Measurements from ENCODE around the gene PLCB1. TPM values are rescaled to one million over a fixed set of nuclear protein-coding genes. Genes with fewer than 3 reads are reported as not detected.

PLCB1 gene
- total and polyA plus RNA-seq, 2 of the 4 experiments (the other 2 are of a cell fraction) = 5.6 to 16.1 TPM

DNA sequence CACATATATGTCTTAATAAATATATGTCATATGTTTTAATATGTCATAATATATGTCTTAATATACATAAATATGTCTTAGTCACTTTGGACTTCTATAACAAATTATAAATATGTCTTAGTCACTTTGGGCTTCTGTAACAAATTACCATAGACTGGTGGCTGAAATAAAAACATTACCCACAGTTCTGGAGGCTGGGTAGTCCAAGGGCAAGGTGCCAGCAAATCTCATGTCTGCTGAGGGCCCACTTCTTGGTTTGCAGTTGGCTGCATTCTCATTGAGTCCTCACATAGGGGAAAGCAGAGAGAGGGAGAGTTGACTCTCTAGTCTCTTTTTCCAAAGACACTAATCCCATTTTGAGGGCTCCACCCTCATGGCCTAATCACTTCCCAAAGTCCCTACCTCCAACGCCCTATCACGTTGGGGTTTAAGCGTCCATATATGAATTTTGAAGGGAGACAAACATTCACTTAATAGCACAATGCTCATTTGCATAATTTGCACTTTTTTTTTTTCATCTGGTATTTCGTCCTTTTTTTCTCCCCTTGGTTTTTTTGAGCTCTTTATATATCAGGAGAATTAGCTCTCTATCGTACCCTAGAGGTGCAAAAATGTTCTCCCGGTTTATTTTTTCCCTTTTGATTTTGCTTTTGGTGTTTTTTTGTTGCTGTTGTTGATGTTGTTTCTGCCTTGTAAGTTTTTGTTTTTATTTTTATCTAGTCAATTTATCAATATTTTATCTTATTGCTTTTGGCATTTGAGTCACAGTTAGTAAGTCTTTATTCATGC, 266.4 kb downstream of the PLCB1 start:
- Histone ChIP-seq H2AK5ac (ENCODE audit: low read depth, low read length) (no peak overlapping the region), H3K4me3 (ENCODE audit: insufficient read depth, low read depth, low read length) (no peak overlapping the region), H3K4me2 (ENCODE audit: low read depth, low read length) (no peak overlapping the region), H2BK120ac (ENCODE audit: low read depth, low read length) (no peak overlapping the region), H3K79me1 (ENCODE audit: low read depth in 1 of 2, low read length in 2 of 2) (peaks cover 2 to 5% of the 10 kb centered on the region in 2 experiments; a peak in 3 of 4 replicates), H2AK9ac (replicated peaks; ENCODE audit: low read depth, low read length, poor library complexity) (no peak overlapping the region), H3K14ac (replicated peaks; ENCODE audit: low read depth, low read length) (no peak overlapping the region), H2BK5ac (ENCODE audit: low read depth, low read length, poor library complexity, severe bottlenecking) (no peak overlapping the region), H4K20me1 (ENCODE audit: insufficient read depth, low read length) (no peaks in the 10 kb centered on the region; the same call in 1 of the 2 replicates), H3K56ac (ENCODE audit: extremely low read depth, insufficient read depth, low read length) (no peak overlapping the region), H3K9me3 (ENCODE audit: control insufficient read depth, insufficient read depth, low read length) (no peaks in the 10 kb centered on the region), H4K5ac (ENCODE audit: low read depth, low read length) (no peak overlapping the region), H2BK15ac (ENCODE audit: low read depth, low read length) (no peak overlapping the region), H3K36me3 (ENCODE audit: control insufficient read depth, insufficient read depth, low read length) (no peaks in the 10 kb centered on the region), H3K9ac (ENCODE audit: low read depth, low read length) (no peak overlapping the region), H3K4me1 (ENCODE audit: control insufficient read depth, insufficient read depth, low read length) (peaks cover 3% of the 10 kb centered on the region; the same call in 1 of the 2 replicates), H2AFZ (replicated peaks; ENCODE audit: low read length, poor library complexity) (no peak overlapping the region), H3K23ac (ENCODE audit: low read depth, low read length) (no peak overlapping the region), H3K27me3 (ENCODE audit: control insufficient read depth, insufficient read depth, low read length) (no peaks in the 10 kb centered on the region), H4K91ac (ENCODE audit: insufficient read depth, low read depth, low read length) (no peak overlapping the region), H2BK20ac (ENCODE audit: low read depth, low read length) (no peak overlapping the region), H3K27ac (ENCODE audit: insufficient read depth, low read length) (no peak overlapping the region), H3K4ac (ENCODE audit: low read depth, low read length) (no peak overlapping the region), H3K18ac (ENCODE audit: low read depth, low read length) (no peak overlapping the region), H3K9me1 (ENCODE audit: insufficient read depth, low read length) (peaks cover 3% of the 10 kb centered on the region), H4K8ac (ENCODE audit: low read depth in 2 of 2, low read length in 2 of 2) (no peak overlapping the region)
- BruUV-seq (replicated peaks) = no TSS peak
- no peak for ATAC-seq (ENCODE audit: low read depth)
- ChIA-PET POLR2A (ENCODE audit: unreplicated experiment) (no interaction called here), CTCF (interaction anchor here (0.6 kb wide), 1 partner anchor 322 kb away, joined by 3 read pairs; no protein-coding TSS in a partner anchor)
- intact Hi-C loops (cut with micrococcal nuclease) = loop anchor here (10.0 kb wide), 1 partner anchor 464 kb away; no protein-coding TSS in a partner anchor
- no CpG with 5 or more reads among the region's 6 CpGs for WGBS, 2 experiments (ENCODE audit: extremely low coverage in 2 of 2, insufficient read length in 1 of 2)
- in situ Hi-C loops (cut with MboI; ENCODE audit: low sequenced_read_pairs) = no loop called here
- TF ChIP-seq CHD1 (IDR thresholded peaks at IDR 0.05; ENCODE audit: low read depth, low read length) (no peak), USF2 (IDR thresholded peaks at IDR 0.05; ENCODE audit: low read depth, low read length) (no peak), MAZ (IDR thresholded peaks at IDR 0.05; ENCODE audit: borderline replicate concordance, low read depth, low read length) (no peak), ELK1 (IDR thresholded peaks at IDR 0.05; ENCODE audit: borderline replicate concordance, low read depth, low read length) (no peak), SMC3 (IDR thresholded peaks at IDR 0.05; ENCODE audit: low read depth, low read length) (no peak), MAFK (IDR thresholded peaks at IDR 0.05; ENCODE audit: low read depth, low read length) (no peak), BHLHE40 (IDR thresholded peaks at IDR 0.05; ENCODE audit: low read depth, low read length) (no peak), FOS (IDR thresholded peaks at IDR 0.05; ENCODE audit: low read depth, low read length) (no peak), POLR2A (IDR thresholded peaks at IDR 0.05; ENCODE audit: low read depth, low read length) (no peak)
- TF ChIP-seq, protein P1, sequence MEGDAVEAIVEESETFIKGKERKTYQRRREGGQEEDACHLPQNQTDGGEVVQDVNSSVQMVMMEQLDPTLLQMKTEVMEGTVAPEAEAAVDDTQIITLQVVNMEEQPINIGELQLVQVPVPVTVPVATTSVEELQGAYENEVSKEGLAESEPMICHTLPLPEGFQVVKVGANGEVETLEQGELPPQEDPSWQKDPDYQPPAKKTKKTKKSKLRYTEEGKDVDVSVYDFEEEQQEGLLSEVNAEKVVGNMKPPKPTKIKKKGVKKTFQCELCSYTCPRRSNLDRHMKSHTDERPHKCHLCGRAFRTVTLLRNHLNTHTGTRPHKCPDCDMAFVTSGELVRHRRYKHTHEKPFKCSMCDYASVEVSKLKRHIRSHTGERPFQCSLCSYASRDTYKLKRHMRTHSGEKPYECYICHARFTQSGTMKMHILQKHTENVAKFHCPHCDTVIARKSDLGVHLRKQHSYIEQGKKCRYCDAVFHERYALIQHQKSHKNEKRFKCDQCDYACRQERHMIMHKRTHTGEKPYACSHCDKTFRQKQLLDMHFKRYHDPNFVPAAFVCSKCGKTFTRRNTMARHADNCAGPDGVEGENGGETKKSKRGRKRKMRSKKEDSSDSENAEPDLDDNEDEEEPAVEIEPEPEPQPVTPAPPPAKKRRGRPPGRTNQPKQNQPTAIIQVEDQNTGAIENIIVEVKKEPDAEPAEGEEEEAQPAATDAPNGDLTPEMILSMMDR (conservative IDR thresholded peaks at IDR 0.05; ENCODE audit: low read depth, low read length) = no peak
- dilution Hi-C loops (cut with HindIII; ENCODE audit: low sequenced_read_pairs, unreplicated experiment) = no loop called here
- no peak for DNase-seq
